GM23338 (cell line): ENCODE data around the gene CST1. TPM values are rescaled to one million over a fixed set of nuclear protein-coding genes. Genes with fewer than 3 reads are reported as not detected.

Experiments used
- ATAC-seq: fragments of 200-7000 bp; cut with Tn5 transposase; 3 replicates; pipeline ENCODE4 v1.9.1; 2020
- DNase-seq: peaks from one replicate; pipeline ENCODE4 v3.0.0-alpha.2; 2015; ENCODE audit warnings: low spot score
- H2AFZ ChIP-seq: fragments of 200-600 bp; sonication (generic); 2 replicates; pipeline ENCODE4 v1.8.0; 2016; ENCODE audit warnings: antibody characterized with exemption, mild to moderate bottlenecking, moderate library complexity
- H3F3A ChIP-seq: fragments of 200-600 bp; sonication (generic); replicated peaks from 2 replicates; pipeline ENCODE4 v1.8.0; 2017; ENCODE audit warnings: antibody characterized with exemption, mixed run types, low read depth
- H3K27ac ChIP-seq: fragments of 200-600 bp; sonication (generic); 2 replicates; pipeline ENCODE4 v1.6.1; 2016; ENCODE audit warnings: low read depth
- H3K27me3 ChIP-seq: fragments of 200-600 bp; sonication (generic); 2 replicates; pipeline ENCODE4 v1.8.0; 2016; ENCODE audit warnings: mild to moderate bottlenecking, mixed run types, moderate library complexity; ENCODE audit not compliant: insufficient read depth
- H3K36me3 ChIP-seq: fragments of 200-600 bp; sonication (generic); 2 replicates; pipeline ENCODE4 v1.8.0; 2016; ENCODE audit warnings: mild to moderate bottlenecking; ENCODE audit not compliant: insufficient read depth
- H3K4me1 ChIP-seq: fragments of 200-600 bp; sonication (generic); 2 replicates; pipeline ENCODE4 v1.8.0; 2016; ENCODE audit warnings: mild to moderate bottlenecking, moderate library complexity; ENCODE audit not compliant: insufficient read depth
- H3K4me2 ChIP-seq: fragments of 200-600 bp; sonication (generic); 2 replicates; pipeline ENCODE4 v1.7.1; 2017; ENCODE audit warnings: mixed run types
- H3K4me3 ChIP-seq: fragments of 200-600 bp; sonication (generic); 2 replicates; pipeline ENCODE4 v1.6.1; 2016; ENCODE audit warnings: mixed run types
- H3K79me2 ChIP-seq: fragments of 200-600 bp; sonication (generic); replicated peaks from 2 replicates; pipeline ENCODE4 v1.8.0; 2017; ENCODE audit warnings: mild to moderate bottlenecking; ENCODE audit not compliant: insufficient read depth
- H3K9me2 ChIP-seq: fragments of 200-600 bp; sonication (generic); 2 replicates; pipeline ENCODE4 v1.8.0; 2017; ENCODE audit not compliant: insufficient read depth
- H4K20me1 ChIP-seq: fragments of 200-600 bp; sonication (generic); replicated peaks from 2 replicates; pipeline ENCODE4 v1.8.0; 2017; ENCODE audit warnings: mild to moderate bottlenecking; ENCODE audit not compliant: insufficient read depth
- H3K27ac Mint-ChIP-seq: 2 replicates; pipeline ENCODE4 v1.8.0; 2020; ENCODE audit warnings: inconsistent platforms, mild to moderate bottlenecking, moderate library complexity, mixed read lengths
- H3K27me3 Mint-ChIP-seq: 3 replicates; pipeline ENCODE4 v1.8.0; 2022; ENCODE audit warnings: low read depth, mild to moderate bottlenecking, moderate library complexity, mixed read lengths, inconsistent platforms; ENCODE audit not compliant: insufficient read depth, poor library complexity
- H3K36me3 Mint-ChIP-seq: 3 replicates; pipeline ENCODE4 v1.8.0; 2021; ENCODE audit warnings: low read depth, mild to moderate bottlenecking, inconsistent platforms, moderate library complexity, mixed read lengths
- H3K4me1 Mint-ChIP-seq: 3 replicates; pipeline ENCODE4 v1.8.0; 2020; ENCODE audit warnings: mild to moderate bottlenecking, inconsistent platforms, mixed read lengths
- H3K4me3 Mint-ChIP-seq: 3 replicates; pipeline ENCODE4 v1.8.0; 2021; ENCODE audit warnings: moderate library complexity, mild to moderate bottlenecking, inconsistent platforms, mixed read lengths
- H3K9me3 Mint-ChIP-seq: 3 replicates; pipeline ENCODE4 v1.8.0; 2020; ENCODE audit warnings: moderate library complexity, mild to moderate bottlenecking, inconsistent platforms, mixed read lengths
- CREB1 ChIP-seq: fragments of 250-450 bp; sonication (Bioruptor Pico); IDR thresholded peaks from 2 replicates; pipeline ENCODE4 v1.5.0; 2020; ENCODE audit warnings: low read depth, mild to moderate bottlenecking, moderate library complexity
- CTCF ChIP-seq, 2 experiments: fragments of 200-600 bp in 1 of 2; sonication (generic) in 1 of 2; conservative IDR thresholded peaks; 2 replicates each; pipeline versions ENCODE4 v1.5.1 to v1.6.1; 2016 to 2017; ENCODE audit warnings: antibody characterized with exemption in 2 of 2, low read depth in 2 of 2, mild to moderate bottlenecking in 2 of 2, moderate library complexity in 1 of 2
- ETS1 ChIP-seq: IDR thresholded peaks from 2 replicates; pipeline ENCODE4 v1.6.1; 2016; ENCODE audit warnings: antibody characterized with exemption
- EZH2 ChIP-seq: fragments of 200-600 bp; sonication (generic); IDR thresholded peaks from one replicate; pipeline ENCODE4 v1.8.0; 2017; ENCODE audit warnings: antibody characterized with exemption, mild to moderate bottlenecking, low read depth; ENCODE audit not compliant: unreplicated experiment
- EZH2phosphoT487 ChIP-seq: fragments of 200-600 bp; sonication (generic); IDR thresholded peaks from one replicate; pipeline ENCODE4 v1.8.1; 2018; ENCODE audit warnings: antibody characterized with exemption; ENCODE audit not compliant: unreplicated experiment
- JUNB ChIP-seq: IDR thresholded peaks from one replicate; pipeline ENCODE4 v1.6.1; 2016; ENCODE audit warnings: antibody characterized with exemption; ENCODE audit not compliant: unreplicated experiment
- NANOG ChIP-seq: IDR thresholded peaks from 2 replicates; pipeline ENCODE4 v1.6.1; 2016; ENCODE audit warnings: antibody characterized with exemption, borderline replicate concordance
- POLR2AphosphoS5 ChIP-seq: IDR thresholded peaks from 2 replicates; pipeline ENCODE4 v1.6.1; 2016; ENCODE audit warnings: antibody characterized with exemption, low read depth
- ZNF114 ChIP-seq: fragments of 250-450 bp; sonication (Bioruptor Pico); IDR thresholded peaks from 2 replicates; pipeline ENCODE4 v1.5.0; 2020; ENCODE audit warnings: mild to moderate bottlenecking, moderate library complexity
- polyA plus RNA-seq: library from polyadenylated mRNA; unstranded; fragments of >200 nt; fragmentation: Nextera tagmentation; extraction: Ambion mirVana; gene quantifications from 2 replicates; pipeline ENCODE4 v1.2.1, GENCODE V29; 2016
- total RNA-seq: library from RNA; depleted of rRNA; stranded (reverse); fragments of >200 nt; shearing (Covaris generic); gene quantifications from 2 replicates; pipeline ENCODE4 v1.2.3, GENCODE V29; 2014
- TF ChIP-seq, protein P1 (sequence below): fragments of 250-450 bp; sonication (Bioruptor Pico); IDR thresholded peaks from 2 replicates; pipeline ENCODE4 v1.5.0; 2020; ENCODE audit warnings: mild to moderate bottlenecking, moderate library complexity

Gene CST1
- total and polyA plus RNA-seq, 2 experiments from 2014 or later: 1.8 to 4.9 TPM

GRCh38 chr20:23702021-23702420 lies 48.7 kb downstream of the CST1 start (continued):
- TF ChIP-seq CTCF (conservative IDR thresholded peaks at IDR 0.05; ENCODE audit: low read depth in 2 of 2) (no peak), CREB1 (no peak), JUNB (no peak), ZNF114 (no peak)
- TF ChIP-seq, protein P1, sequence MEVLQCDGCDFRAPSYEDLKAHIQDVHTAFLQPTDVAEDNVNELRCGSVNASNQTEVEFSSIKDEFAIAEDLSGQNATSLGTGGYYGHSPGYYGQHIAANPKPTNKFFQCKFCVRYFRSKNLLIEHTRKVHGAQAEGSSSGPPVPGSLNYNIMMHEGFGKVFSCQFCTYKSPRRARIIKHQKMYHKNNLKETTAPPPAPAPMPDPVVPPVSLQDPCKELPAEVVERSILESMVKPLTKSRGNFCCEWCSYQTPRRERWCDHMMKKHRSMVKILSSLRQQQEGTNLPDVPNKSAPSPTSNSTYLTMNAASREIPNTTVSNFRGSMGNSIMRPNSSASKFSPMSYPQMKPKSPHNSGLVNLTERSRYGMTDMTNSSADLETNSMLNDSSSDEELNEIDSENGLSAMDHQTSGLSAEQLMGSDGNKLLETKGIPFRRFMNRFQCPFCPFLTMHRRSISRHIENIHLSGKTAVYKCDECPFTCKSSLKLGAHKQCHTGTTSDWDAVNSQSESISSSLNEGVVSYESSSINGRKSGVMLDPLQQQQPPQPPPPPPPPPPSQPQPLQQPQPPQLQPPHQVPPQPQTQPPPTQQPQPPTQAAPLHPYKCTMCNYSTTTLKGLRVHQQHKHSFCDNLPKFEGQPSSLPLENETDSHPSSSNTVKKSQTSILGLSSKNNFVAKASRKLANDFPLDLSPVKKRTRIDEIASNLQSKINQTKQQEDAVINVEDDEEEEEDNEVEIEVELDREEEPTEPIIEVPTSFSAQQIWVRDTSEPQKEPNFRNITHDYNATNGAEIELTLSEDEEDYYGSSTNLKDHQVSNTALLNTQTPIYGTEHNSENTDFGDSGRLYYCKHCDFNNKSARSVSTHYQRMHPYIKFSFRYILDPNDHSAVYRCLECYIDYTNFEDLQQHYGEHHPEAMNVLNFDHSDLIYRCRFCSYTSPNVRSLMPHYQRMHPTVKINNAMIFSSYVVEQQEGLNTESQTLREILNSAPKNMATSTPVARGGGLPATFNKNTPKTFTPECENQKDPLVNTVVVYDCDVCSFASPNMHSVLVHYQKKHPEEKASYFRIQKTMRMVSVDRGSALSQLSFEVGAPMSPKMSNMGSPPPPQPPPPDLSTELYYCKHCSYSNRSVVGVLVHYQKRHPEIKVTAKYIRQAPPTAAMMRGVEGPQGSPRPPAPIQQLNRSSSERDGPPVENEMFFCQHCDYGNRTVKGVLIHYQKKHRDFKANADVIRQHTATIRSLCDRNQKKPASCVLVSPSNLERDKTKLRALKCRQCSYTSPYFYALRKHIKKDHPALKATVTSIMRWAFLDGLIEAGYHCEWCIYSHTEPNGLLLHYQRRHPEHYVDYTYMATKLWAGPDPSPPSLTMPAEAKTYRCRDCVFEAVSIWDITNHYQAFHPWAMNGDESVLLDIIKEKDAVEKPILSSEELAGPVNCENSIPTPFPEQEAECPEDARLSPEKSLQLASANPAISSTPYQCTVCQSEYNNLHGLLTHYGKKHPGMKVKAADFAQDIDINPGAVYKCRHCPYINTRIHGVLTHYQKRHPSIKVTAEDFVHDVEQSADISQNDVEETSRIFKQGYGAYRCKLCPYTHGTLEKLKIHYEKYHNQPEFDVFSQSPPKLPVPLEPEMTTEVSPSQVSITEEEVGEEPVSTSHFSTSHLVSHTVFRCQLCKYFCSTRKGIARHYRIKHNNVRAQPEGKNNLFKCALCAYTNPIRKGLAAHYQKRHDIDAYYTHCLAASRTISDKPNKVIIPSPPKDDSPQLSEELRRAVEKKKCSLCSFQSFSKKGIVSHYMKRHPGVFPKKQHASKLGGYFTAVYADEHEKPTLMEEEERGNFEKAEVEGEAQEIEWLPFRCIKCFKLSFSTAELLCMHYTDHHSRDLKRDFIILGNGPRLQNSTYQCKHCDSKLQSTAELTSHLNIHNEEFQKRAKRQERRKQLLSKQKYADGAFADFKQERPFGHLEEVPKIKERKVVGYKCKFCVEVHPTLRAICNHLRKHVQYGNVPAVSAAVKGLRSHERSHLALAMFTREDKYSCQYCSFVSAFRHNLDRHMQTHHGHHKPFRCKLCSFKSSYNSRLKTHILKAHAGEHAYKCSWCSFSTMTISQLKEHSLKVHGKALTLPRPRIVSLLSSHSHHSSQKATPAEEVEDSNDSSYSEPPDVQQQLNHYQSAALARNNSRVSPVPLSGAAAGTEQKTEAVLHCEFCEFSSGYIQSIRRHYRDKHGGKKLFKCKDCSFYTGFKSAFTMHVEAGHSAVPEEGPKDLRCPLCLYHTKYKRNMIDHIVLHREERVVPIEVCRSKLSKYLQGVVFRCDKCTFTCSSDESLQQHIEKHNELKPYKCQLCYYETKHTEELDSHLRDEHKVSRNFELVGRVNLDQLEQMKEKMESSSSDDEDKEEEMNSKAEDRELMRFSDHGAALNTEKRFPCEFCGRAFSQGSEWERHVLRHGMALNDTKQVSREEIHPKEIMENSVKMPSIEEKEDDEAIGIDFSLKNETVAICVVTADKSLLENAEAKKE: no peak

- H3K4me1 ChIP-seq: peaks cover 5% of the 10 kb centered on the region; the same call in 1 of the 2 replicates
- no peak overlapping the region for H2AFZ ChIP-seq
- no peak for ATAC-seq
- H4K20me1 ChIP-seq: no peaks in the 10 kb centered on the region
- Mint-ChIP-seq H3K27ac (no peak overlapping the region), H3K4me1 (peaks cover 4% of the 10 kb centered on the region), H3K9me3 (no peaks in the 10 kb centered on the region), H3K27me3 (peaks cover 4% of the 10 kb centered on the region), H3K4me3 (no peak overlapping the region), H3K36me3 (no peaks in the 10 kb centered on the region)
- no peaks in the 10 kb centered on the region for H3K9me2 ChIP-seq
- H3F3A ChIP-seq: no peaks in the 10 kb centered on the region
- H3K36me3 ChIP-seq: no peaks in the 10 kb centered on the region
- H3K27ac ChIP-seq: no peak overlapping the region
- no peak overlapping the region for H3K4me2 ChIP-seq
- H3K27me3 ChIP-seq: no peaks in the 10 kb centered on the region
- H3K79me2 ChIP-seq: no peaks in the 10 kb centered on the region
- H3K4me3 ChIP-seq: no peak overlapping the region
- DNase-seq: no peak
- TF ChIP-seq EZH2 (no peak), POLR2AphosphoS5 (no peak), ZNF114 (no peak), CTCF (conservative IDR thresholded peaks at IDR 0.05; ENCODE audit: low read depth in 2 of 2) (no peak), ETS1 (no peak), JUNB (no peak), EZH2phosphoT487 (no peak), NANOG (no peak)
These were observed 49.8 kb downstream of the CST1 start for GRCh38 chr20:23700931-23701330.
